ENCODE measurements around the gene LCE1C.

LCE1C gene

DNA sequence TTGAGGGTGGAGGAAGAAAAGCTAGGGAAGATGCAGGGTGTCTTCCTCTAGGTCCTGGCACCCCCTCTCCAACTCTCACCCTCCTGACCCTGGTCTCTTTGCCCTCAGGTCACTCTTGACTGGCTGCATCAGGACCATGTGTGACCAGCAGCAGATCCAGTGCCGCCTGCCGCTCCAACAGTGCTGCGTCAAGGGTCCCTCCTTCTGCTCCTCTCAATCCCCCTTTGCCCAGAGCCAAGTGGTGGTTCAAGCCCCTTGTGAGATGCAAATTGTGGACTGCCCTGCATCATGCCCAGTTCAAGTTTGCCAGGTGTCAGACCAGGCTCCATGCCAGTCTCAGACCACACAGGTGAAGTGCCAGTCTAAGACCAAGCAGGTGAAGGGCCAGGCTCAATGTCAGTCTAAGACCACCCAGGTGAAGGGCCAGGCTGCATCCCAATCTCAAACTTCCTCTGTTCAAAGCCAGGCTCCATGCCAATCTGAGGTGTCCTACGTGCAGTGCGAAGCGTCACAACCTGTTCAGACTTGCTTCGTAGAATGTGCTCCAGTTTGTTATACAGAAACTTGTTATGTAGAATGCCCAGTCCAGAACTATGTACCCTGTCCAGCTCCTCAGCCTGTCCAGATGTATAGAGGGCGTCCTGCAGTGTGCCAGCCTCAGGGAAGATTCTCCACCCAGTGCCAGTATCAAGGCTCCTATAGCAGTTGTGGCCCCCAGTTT is 46.8 kb downstream of the LCE1C start:
- DNase-seq (ENCODE audit: low read depth), result no peak

DNA sequence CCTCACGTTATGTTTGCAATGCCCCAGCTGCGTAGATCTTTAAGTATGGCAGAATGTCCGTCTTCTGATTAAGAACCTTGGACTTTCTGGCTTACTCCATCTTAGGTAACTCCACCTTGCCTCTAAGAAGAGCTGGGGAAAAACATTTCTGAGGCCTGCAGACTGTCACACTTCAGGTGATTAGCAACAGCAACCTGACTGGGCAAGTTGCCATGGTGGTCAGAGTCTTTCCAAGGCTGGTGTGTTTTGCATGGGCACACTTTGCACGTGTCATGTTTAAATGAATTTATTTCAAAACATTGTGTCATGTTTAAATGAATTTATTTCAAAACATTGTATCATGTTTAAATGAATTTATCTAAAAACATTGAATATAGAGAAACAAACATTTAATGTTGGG is 47.8 kb downstream of the LCE1C start:
- no peak for DNase-seq (ENCODE audit: low read depth)

DNA sequence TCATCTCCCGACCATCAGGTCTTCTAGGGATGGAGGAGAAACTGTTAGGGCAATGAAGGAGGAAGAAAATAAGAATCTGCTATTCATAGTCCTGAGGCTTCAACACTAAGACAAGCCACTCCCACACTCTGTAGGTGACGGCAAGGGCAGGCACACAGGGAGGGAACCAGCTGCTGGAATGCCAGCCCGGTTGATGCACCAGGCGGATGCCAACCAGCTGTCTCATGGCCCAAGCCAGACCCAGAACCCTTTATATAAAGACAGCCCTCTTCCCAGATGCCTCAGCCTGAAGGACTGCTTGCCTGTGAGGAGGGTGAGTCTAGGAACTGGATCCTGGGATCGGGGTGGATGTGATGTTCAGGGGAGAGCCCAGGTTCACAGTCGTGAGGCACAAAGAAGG is 48.7 kb downstream of the LCE1C start, which contains the start of gene KPRP:
KPRP (plus strand) TSS at position 279 of the 400 bp plus-strand sequence. CDS start 1,564 bp downstream, outside the sequence.
- DNase-seq (ENCODE audit: low read depth), result no peak

DNA sequence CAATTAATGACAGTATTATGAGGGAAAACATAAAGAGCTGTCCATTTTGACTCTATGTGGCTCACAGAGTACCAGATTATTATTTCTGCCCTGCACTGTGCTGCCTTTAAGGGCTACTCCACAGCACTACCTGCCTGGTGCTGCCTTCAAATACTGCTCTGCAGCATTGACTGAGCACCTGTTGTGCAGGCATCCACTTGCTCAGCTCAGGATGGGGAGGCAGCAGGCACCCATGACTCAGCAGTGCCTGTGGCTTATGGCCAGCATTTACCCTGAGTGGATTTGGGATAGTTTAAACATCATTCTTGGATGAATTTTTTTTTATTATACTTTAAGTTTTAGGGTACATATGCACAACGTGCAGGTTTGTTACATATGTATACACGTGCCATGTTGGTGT is 49.6 kb downstream of the LCE1C start:
- no peak for DNase-seq (ENCODE audit: low read depth)

Measured in iris pigment epithelial cell (primary cell).